Gastrocnemius medialis (tissue), 4 donors: ENCODE data around the gene TLL2.

Experiments
- CTCF ChIP-seq, 5 experiments: fragments of 450-650 bp in 3 of 5; fragments of 200-600 bp in 2 of 5; sonication (generic) in 2 of 5; IDR thresholded peaks in 4 of 5; conservative IDR thresholded peaks in 1 of 5; 1 replicate in 4 of 5; 2 replicates in 1 of 5; pipeline ENCODE4 v1.5.1; 2016 to 2019; ENCODE audit warnings: antibody characterized with exemption in 5 of 5, mild to moderate bottlenecking in 3 of 5, moderate library complexity in 3 of 5
- POLR2A ChIP-seq, 2 donors: fragments of 450-650 bp; IDR thresholded peaks; one replicate each; pipeline ENCODE4 v1.6.1; 2017; ENCODE audit warnings: antibody characterized with exemption in 2 of 2, mild to moderate bottlenecking in 2 of 2, moderate library complexity in 2 of 2

- TF ChIP-seq POLR2A (IDR thresholded peaks at IDR 0.05) (no peak), CTCF (IDR thresholded peaks at IDR 0.05 in 4 of 5, conservative IDR thresholded peaks at IDR 0.05 in 1 of 5) (no peak)
Measured at GRCh38 chr10:96380821-96381220, 132.9 kb downstream of the TLL2 start.
